Raji (cell line): ENCODE measurements around the gene ADAMTS15.

Experiments
- POLR2A ChIP-seq: IDR thresholded peaks from 2 replicates; pipeline ENCODE4 v1.6.1; 2011; ENCODE audit warnings: low read depth, low read length, control low read depth; ENCODE audit not compliant: insufficient read depth

Gene ADAMTS15

GRCh38 chr11:130442737-130443136 lies 5.7 kb upstream of the ADAMTS15 start:
- TF ChIP-seq POLR2A = no peak

GRCh38 chr11:130445788-130446187 lies 2.7 kb upstream of the ADAMTS15 start:
- no peak for TF ChIP-seq POLR2A

GRCh38 chr11:130448039-130448415 lies 418 bp upstream of the ADAMTS15 start:
- TF ChIP-seq POLR2A = no peak

GRCh38 chr11:130449310-130449990 lies 1.0 kb downstream of the ADAMTS15 start:
- TF ChIP-seq POLR2A = no peak

- no peak for TF ChIP-seq POLR2A
These were observed 1.7 kb downstream of the ADAMTS15 start for GRCh38 chr11:130449996-130450769.

- no peak for TF ChIP-seq POLR2A
These were observed 3.0 kb downstream of the ADAMTS15 start for GRCh38 chr11:130451231-130452019.

- no peak for TF ChIP-seq POLR2A
These were observed 3.7 kb downstream of the ADAMTS15 start for GRCh38 chr11:130452176-130452575.

- no peak for TF ChIP-seq POLR2A
These were observed 4.5 kb downstream of the ADAMTS15 start for GRCh38 chr11:130452940-130453339.

- TF ChIP-seq POLR2A = no peak
These were observed 6.2 kb downstream of the ADAMTS15 start for GRCh38 chr11:130454491-130455252.

- no peak for TF ChIP-seq POLR2A
These were observed 7.2 kb downstream of the ADAMTS15 start for GRCh38 chr11:130455483-130456127.

- TF ChIP-seq POLR2A = no peak
These were observed 7.8 kb downstream of the ADAMTS15 start for GRCh38 chr11:130456286-130456685.

- TF ChIP-seq POLR2A = no peak
These were observed 9.4 kb downstream of the ADAMTS15 start for GRCh38 chr11:130457623-130458409.

- no peak for TF ChIP-seq POLR2A
These were observed 9.9 kb downstream of the ADAMTS15 start for GRCh38 chr11:130458410-130458729.

- no peak for TF ChIP-seq POLR2A
These were observed 11.1 kb downstream of the ADAMTS15 start for GRCh38 chr11:130459521-130459920.
